Body of pancreas (tissue), 4 donors: ENCODE measurements around the gene SNRNP48. TPM values are rescaled to one million over a fixed set of nuclear protein-coding genes. Genes with fewer than 3 reads are reported as not detected.

ENCODE experiments used
- ATAC-seq: fragments of 150-250 bp; one replicate; pipeline ENCODE4 v1.9.1; 2016
- DNase-seq, 4 donors: peaks; one replicate each; pipeline ENCODE4 v3.0.0-alpha.2; 2019
- H3K27ac ChIP-seq, 4 donors: fragments of 200-600 bp; sonication (generic); 1 replicate in 3 of 4; 2 replicates in 1 of 4; pipeline versions ENCODE4 v1.5.1 to v1.6.1; 2016 to 2019; ENCODE audit warnings: mild to moderate bottlenecking in 1 of 4, mixed read lengths in 1 of 4, moderate library complexity in 1 of 4
- H3K27me3 ChIP-seq, 2 donors: fragments of 200-600 bp; sonication (generic); one replicate each; pipeline ENCODE4 v1.6.0; 2016; ENCODE audit warnings: mild to moderate bottlenecking in 1 of 2
- H3K36me3 ChIP-seq, 2 donors: fragments of 200-600 bp; sonication (generic); replicated peaks in 1 of 2; 2 replicates each; pipeline ENCODE4 v1.5.1; 2016; ENCODE audit warnings: low read depth in 2 of 2; ENCODE audit not compliant: insufficient read depth in 1 of 2
- H3K4me1 ChIP-seq: fragments of 200-600 bp; sonication (generic); one replicate; pipeline ENCODE4 v1.6.0; 2016
- H3K4me3 ChIP-seq, 2 donors: fragments of 200-600 bp; sonication (generic); 1 replicate in 1 of 2; 2 replicates in 1 of 2; pipeline ENCODE4 v1.5.1; 2016 to 2019
- H3K9me3 ChIP-seq, 3 donors: fragments of 200-600 bp; sonication (generic); 1 replicate in 2 of 3; 2 replicates in 1 of 3; pipeline ENCODE4 v1.5.1; 2016
- POLR2A ChIP-seq, 3 donors: fragments of 450-650 bp; IDR thresholded peaks; one replicate each; pipeline ENCODE4 v1.6.1; 2016; ENCODE audit warnings: antibody characterized with exemption in 3 of 3, mild to moderate bottlenecking in 2 of 3
- WGBS, 2 donors: methylation state at CpG; one replicate each; pipeline ENCODE4 v1.1.5; 2017; 5-methylcytosine and 5-hydroxymethylcytosine counted together
- intact Hi-C: fragments of 100-400 bp; cut with DNase I; formaldehyde crosslinking; loops from one replicate; pipeline ENCODE4 v1.15.1; 2023
- total RNA-seq, 2 donors: library from RNA; depleted of rRNA; stranded (reverse); fragments of >200 nt; gene quantifications; one replicate each; pipeline ENCODE4 v1.1.0, GENCODE V29; 2016
- TF ChIP-seq, protein P1 (sequence below), 7 experiments: fragments of 450-650 bp in 4 of 7; fragments of 200-600 bp in 3 of 7; sonication (generic) in 3 of 7; IDR thresholded peaks; one replicate each; pipeline ENCODE4 v1.5.1; 2016 to 2019; ENCODE audit warnings: antibody characterized with exemption in 7 of 7

SNRNP48 gene
- total RNA-seq, 2 donors from 2014 or later: 8.6 to 18.7 TPM

GRCh38 chr6:7578931-7579330, 11.1 kb upstream of the SNRNP48 start:
- ATAC-seq (no peak), DNase-seq (no peak)
- Histone ChIP-seq H3K4me3 (no peak overlapping the region), H3K36me3 (peaks cover 17 to 59% of the 10 kb centered on the region in 2 donors), H3K27me3 (no peaks in the 10 kb centered on the region), H3K9me3 (no peaks in the 10 kb centered on the region), H3K27ac (no peak overlapping the region), H3K4me1 (no peaks in the 10 kb centered on the region)
- intact Hi-C loops: loop anchor here (10.0 kb wide), 2 partner anchors 164 to 274 kb away; no protein-coding TSS in a partner anchor
- WGBS, 2 donors: 74 to 79% methylated on average over 2 of the region's 2 CpGs
- no peak for TF ChIP-seq POLR2A (IDR thresholded peaks at IDR 0.05)
- TF ChIP-seq, protein P1, sequence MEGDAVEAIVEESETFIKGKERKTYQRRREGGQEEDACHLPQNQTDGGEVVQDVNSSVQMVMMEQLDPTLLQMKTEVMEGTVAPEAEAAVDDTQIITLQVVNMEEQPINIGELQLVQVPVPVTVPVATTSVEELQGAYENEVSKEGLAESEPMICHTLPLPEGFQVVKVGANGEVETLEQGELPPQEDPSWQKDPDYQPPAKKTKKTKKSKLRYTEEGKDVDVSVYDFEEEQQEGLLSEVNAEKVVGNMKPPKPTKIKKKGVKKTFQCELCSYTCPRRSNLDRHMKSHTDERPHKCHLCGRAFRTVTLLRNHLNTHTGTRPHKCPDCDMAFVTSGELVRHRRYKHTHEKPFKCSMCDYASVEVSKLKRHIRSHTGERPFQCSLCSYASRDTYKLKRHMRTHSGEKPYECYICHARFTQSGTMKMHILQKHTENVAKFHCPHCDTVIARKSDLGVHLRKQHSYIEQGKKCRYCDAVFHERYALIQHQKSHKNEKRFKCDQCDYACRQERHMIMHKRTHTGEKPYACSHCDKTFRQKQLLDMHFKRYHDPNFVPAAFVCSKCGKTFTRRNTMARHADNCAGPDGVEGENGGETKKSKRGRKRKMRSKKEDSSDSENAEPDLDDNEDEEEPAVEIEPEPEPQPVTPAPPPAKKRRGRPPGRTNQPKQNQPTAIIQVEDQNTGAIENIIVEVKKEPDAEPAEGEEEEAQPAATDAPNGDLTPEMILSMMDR (IDR thresholded peaks at IDR 0.05): no peak

GRCh38 chr6:7579851-7580250, 10.1 kb upstream of the SNRNP48 start:
- intact Hi-C loops: loop anchor here (10.0 kb wide), 2 partner anchors 165 to 275 kb away; no protein-coding TSS in a partner anchor

DNA sequence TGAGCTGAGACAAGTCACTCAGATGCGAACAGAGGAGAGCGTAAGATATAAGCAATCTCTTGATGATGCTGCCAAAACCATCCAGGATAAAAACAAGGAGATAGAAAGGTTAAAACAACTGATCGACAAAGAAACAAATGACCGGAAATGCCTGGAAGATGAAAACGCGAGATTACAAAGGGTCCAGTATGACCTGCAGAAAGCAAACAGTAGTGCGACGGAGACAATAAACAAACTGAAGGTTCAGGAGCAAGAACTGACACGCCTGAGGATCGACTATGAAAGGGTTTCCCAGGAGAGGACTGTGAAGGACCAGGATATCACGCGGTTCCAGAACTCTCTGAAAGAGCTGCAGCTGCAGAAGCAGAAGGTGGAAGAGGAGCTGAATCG, 9.5 kb upstream of the SNRNP48 start:
- no peak for DNase-seq
- Histone ChIP-seq H3K27me3 (no peaks in the 10 kb centered on the region), H3K27ac (no peak overlapping the region), H3K4me1 (no peaks in the 10 kb centered on the region), H3K4me3 (no peak overlapping the region), H3K9me3 (no peaks in the 10 kb centered on the region), H3K36me3 (peaks cover 17 to 59% of the 10 kb centered on the region in 2 donors)
- no peak for TF ChIP-seq POLR2A (IDR thresholded peaks at IDR 0.05)
- TF ChIP-seq, protein P1 (IDR thresholded peaks at IDR 0.05): no peak
- 70 to 82% methylated on average over 13 of the region's 13 CpGs for WGBS, 2 donors
- intact Hi-C loops: no loop called here
- ATAC-seq: no peak

More at GRCh38 chr6:7579851-7580250, 10.1 kb upstream of the SNRNP48 start:
- WGBS, 2 donors: 96 to 97% methylated on average over 9 of the region's 9 CpGs
- no peaks in the 10 kb centered on the region for H3K27me3 ChIP-seq
- no peak for TF ChIP-seq POLR2A (IDR thresholded peaks at IDR 0.05)
- TF ChIP-seq, protein P1 (IDR thresholded peaks at IDR 0.05): no peak
- no peaks in the 10 kb centered on the region for H3K4me1 ChIP-seq
- no peaks in the 10 kb centered on the region for H3K9me3 ChIP-seq
- DNase-seq (no peak), ATAC-seq (no peak)
- no peak overlapping the region for H3K27ac ChIP-seq
- peaks cover 17 to 60% of the 10 kb centered on the region in 2 donors for H3K36me3 ChIP-seq
- no peak overlapping the region for H3K4me3 ChIP-seq

- ATAC-seq: no peak
- 69 to 81% methylated on average over 14 of the region's 14 CpGs for WGBS, 2 donors
- Histone ChIP-seq H3K36me3 (peaks cover 17 to 59% of the 10 kb centered on the region in 2 donors), H3K4me1 (no peaks in the 10 kb centered on the region), H3K4me3 (no peak overlapping the region), H3K9me3 (no peaks in the 10 kb centered on the region), H3K27ac (no peak overlapping the region), H3K27me3 (no peaks in the 10 kb centered on the region)
- no peak for DNase-seq
- TF ChIP-seq, protein P1 (IDR thresholded peaks at IDR 0.05): no peak
- TF ChIP-seq POLR2A (IDR thresholded peaks at IDR 0.05): no peak
- intact Hi-C loops: no loop called here
Observed at GRCh38 chr6:7580927-7581618, 8.9 kb upstream of the SNRNP48 start.
